ENCODE data around the gene SNX9. TPM values are rescaled to one million over a fixed set of nuclear protein-coding genes. Genes with fewer than 3 reads are reported as not detected.
A peak's percentile ranks its signal among the peaks of the same experiment; 100 is the strongest.

SNX9 gene
- total and polyA plus RNA-seq, 5 donors from 2014 or later: 16.4 to 31.6 (median 21.0) TPM

DNA sequence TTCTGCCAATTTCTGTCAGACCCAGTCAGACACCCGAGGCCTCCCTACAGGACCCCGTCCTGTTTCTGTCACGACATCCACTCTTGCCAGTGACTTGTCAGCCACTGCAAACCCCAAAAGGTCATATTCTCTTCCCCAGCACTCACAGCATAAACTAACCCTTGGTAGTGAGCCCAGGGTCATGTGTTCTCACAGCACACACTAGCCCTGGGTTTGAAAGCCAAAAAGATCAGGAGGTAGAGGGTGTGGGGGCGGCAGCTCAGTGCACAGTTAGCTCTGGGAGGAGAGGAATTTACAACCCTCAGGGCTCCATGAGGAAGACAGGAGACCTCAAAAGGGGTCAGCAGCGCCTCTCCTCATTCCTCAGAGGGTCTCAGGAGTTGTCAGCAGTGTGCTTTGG, 9.9 kb upstream of the SNX9 start:
- H3K27me3 ChIP-seq (ENCODE audit: control insufficient read depth, insufficient read depth, low read length): no peaks in the 10 kb centered on the region
- H3K27ac ChIP-seq (ENCODE audit: insufficient read depth, low read length, poor library complexity, severe bottlenecking): no peak overlapping the region
- H3K9me3 ChIP-seq (ENCODE audit: control insufficient read depth in 2 of 2, low read length in 2 of 2): peaks cover 6 to 9% of the 10 kb centered on the region in 2 experiments
- H3K4me3 ChIP-seq (ENCODE audit: low read depth, low read length): no peak overlapping the region
- H3K4me1 ChIP-seq (ENCODE audit: control insufficient read depth, insufficient read depth, low read length, poor library complexity, severe bottlenecking): no peaks in the 10 kb centered on the region
- no peaks in the 10 kb centered on the region for H3K36me3 ChIP-seq (ENCODE audit: control insufficient read depth, insufficient read depth, low read length)
- Mint-ChIP-seq H3K27ac (peak overlapping the region in 2 of 3 donors; percentile 23 to 31), H3K4me3 (no peak overlapping the region), H3K36me3 (no peaks in the 10 kb centered on the region), H3K4me1 (peaks cover 0 to 16% (median 7%) of the 10 kb centered on the region in 4 donors), H3K27me3 (no peaks in the 10 kb centered on the region), H3K9me3 (peaks cover 0 to 11% (median 3%) of the 10 kb centered on the region in 7 donors)
- DNase-seq: no peak
- no peak for ATAC-seq (ENCODE audit: low read depth in 2 of 2)

DNA sequence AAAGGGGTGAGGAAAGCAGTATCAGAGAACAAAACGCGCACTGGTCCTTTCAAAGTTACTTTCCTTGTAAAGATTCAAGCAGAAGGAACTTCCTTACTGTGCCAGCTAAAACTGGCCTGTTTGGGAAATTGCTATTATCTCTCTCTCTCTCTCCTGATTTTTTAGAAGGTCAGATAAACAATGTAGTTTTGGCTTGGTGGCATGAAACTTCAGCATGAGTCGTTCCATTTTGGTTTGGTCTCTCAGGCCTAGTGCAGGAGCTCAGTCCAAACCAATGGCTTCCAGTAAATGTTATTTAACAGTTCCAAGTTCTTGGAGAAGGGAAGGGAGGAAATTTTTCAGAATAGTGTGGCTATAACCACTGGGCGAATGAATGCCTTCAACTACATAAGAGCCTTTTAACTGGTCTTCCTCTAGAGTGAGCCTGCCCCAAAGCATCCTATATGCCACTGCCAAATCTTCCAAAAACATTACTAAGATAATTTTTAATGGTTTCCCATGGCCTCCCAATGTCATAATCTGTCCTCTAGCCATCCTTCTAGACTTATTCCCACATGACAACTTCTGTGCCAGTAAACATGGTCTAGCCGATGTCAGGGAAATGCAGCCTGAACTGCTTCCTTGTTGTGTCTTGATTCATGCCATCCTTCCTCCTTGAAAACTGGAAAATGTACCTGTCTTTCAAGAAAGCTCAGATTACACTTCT, 9.1 kb upstream of the SNX9 start:
- H3K9me3 ChIP-seq (ENCODE audit: control insufficient read depth in 2 of 2, low read length in 2 of 2): peaks cover 0 to 2% of the 10 kb centered on the region in 2 experiments
- H3K36me3 Mint-ChIP-seq: no peaks in the 10 kb centered on the region
- no peak overlapping the region for H3K27ac Mint-ChIP-seq
- H3K27ac ChIP-seq (ENCODE audit: insufficient read depth, low read length, poor library complexity, severe bottlenecking): no peak overlapping the region
- no peaks in the 10 kb centered on the region for H3K4me1 ChIP-seq (ENCODE audit: control insufficient read depth, insufficient read depth, low read length, poor library complexity, severe bottlenecking)
- no peak overlapping the region for H3K4me3 Mint-ChIP-seq
- H3K36me3 ChIP-seq (ENCODE audit: control insufficient read depth, insufficient read depth, low read length): no peaks in the 10 kb centered on the region
- H3K9me3 Mint-ChIP-seq: peaks cover 0 to 8% (median 0%) of the 10 kb centered on the region in 7 donors
- no peak for ATAC-seq (ENCODE audit: low read depth in 2 of 2)
- H3K27me3 Mint-ChIP-seq: peaks cover under 1% of the 10 kb centered on the region
- H3K4me1 Mint-ChIP-seq: peaks cover 0 to 16% (median 7%) of the 10 kb centered on the region in 4 donors
- H3K4me3 ChIP-seq (ENCODE audit: low read depth, low read length): no peak overlapping the region
- no peaks in the 10 kb centered on the region for H3K27me3 ChIP-seq (ENCODE audit: control insufficient read depth, insufficient read depth, low read length)
- no peak for DNase-seq

DNA sequence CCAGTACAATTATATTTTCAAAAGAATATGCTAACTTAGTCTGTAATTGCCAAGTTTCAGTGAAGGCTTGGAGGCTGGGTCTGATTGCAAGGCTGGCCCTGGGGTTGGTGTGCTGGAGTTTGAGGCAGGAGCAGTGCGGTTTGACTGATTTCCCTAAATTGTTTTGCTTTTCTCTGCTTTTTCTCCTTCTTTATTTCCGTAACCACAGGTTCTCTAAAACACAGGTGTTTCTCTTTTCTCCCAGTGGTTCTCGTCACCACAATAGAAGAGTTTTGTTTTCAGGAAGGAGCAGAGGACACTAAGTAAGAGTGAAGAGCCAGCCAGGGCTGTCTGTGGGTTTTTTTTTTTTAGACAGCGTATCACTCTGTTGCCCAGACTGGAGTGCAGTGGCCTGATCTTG, 8.2 kb upstream of the SNX9 start:
- Histone ChIP-seq H3K27me3 (ENCODE audit: control insufficient read depth, insufficient read depth, low read length) (no peaks in the 10 kb centered on the region), H3K4me1 (ENCODE audit: control insufficient read depth, insufficient read depth, low read length, poor library complexity, severe bottlenecking) (no peaks in the 10 kb centered on the region), H3K9me3 (ENCODE audit: control insufficient read depth in 2 of 2, low read length in 2 of 2) (no peaks in the 10 kb centered on the region), H3K4me3 (ENCODE audit: low read depth, low read length) (no peak overlapping the region), H3K36me3 (ENCODE audit: control insufficient read depth, insufficient read depth, low read length) (no peaks in the 10 kb centered on the region), H3K27ac (ENCODE audit: insufficient read depth, low read length, poor library complexity, severe bottlenecking) (no peak overlapping the region)
- Mint-ChIP-seq H3K4me3 (peak overlapping the region in 2 of 4 donors; percentile 9 to 36), H3K36me3 (no peaks in the 10 kb centered on the region), H3K27ac (peak overlapping the region in 2 of 3 donors; percentile 51 to 64), H3K27me3 (peaks cover 6% of the 10 kb centered on the region), H3K4me1 (peaks cover 0 to 16% (median 7%) of the 10 kb centered on the region in 4 donors), H3K9me3 (no peaks in the 10 kb centered on the region)
- ATAC-seq (ENCODE audit: low read depth in 2 of 2) (no peak), DNase-seq (no peak)

DNA sequence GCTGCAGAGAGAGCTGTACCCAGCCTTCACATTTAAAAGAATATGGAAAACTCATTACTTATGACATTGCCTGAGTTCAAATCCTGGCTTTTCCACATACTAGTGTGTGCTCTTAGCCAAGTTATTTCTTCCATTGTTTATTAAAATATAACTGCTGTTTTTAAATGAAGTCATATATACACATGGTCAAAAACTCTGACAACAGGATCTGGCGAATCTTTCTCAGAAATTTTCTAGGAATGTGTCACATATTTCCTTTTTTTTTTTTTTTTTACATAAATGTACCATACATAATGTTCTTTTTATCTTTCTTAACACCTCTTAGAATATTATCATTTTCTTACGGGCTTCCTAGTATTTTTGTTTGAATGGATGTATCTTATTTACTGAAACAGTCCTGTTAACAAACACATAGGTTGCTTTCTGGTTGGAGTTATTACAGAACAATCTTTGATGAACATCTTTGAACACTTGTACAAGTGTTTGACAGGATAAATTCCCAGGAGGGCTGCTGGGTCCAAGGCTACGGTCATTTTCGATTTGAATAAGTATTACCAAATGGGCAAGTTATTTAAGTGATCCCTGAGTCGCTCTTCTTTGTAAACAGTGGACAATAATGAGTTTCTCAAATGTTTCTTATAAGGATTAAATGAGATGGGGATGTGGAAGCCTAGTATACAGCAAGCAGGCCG, 1.6 kb upstream of the SNX9 start:
- H3K36me3 ChIP-seq (ENCODE audit: control insufficient read depth, insufficient read depth, low read length): no peaks in the 10 kb centered on the region
- Mint-ChIP-seq H3K27me3 (peaks cover 24% of the 10 kb centered on the region), H3K4me3 (peak overlapping the region; percentile 79 to 95 (median 88)), H3K27ac (peak overlapping the region in 2 of 3 donors; percentile 83 to 95), H3K9me3 (peaks cover 0 to 3% (median 0%) of the 10 kb centered on the region in 7 donors), H3K36me3 (peaks cover 3% of the 10 kb centered on the region), H3K4me1 (peaks cover 16 to 35% (median 30%) of the 10 kb centered on the region in 4 donors)
- H3K27me3 ChIP-seq (ENCODE audit: control insufficient read depth, insufficient read depth, low read length): no peaks in the 10 kb centered on the region
- H3K4me3 ChIP-seq (ENCODE audit: low read depth, low read length): no peak overlapping the region
- ATAC-seq (ENCODE audit: low read depth in 2 of 2) (no peak), DNase-seq (no peak)
- peaks cover 20% of the 10 kb centered on the region for H3K4me1 ChIP-seq (ENCODE audit: control insufficient read depth, insufficient read depth, low read length, poor library complexity, severe bottlenecking)
- no peak overlapping the region for H3K27ac ChIP-seq (ENCODE audit: insufficient read depth, low read length, poor library complexity, severe bottlenecking)
- H3K9me3 ChIP-seq (ENCODE audit: control insufficient read depth in 2 of 2, low read length in 2 of 2): no peaks in the 10 kb centered on the region

DNA sequence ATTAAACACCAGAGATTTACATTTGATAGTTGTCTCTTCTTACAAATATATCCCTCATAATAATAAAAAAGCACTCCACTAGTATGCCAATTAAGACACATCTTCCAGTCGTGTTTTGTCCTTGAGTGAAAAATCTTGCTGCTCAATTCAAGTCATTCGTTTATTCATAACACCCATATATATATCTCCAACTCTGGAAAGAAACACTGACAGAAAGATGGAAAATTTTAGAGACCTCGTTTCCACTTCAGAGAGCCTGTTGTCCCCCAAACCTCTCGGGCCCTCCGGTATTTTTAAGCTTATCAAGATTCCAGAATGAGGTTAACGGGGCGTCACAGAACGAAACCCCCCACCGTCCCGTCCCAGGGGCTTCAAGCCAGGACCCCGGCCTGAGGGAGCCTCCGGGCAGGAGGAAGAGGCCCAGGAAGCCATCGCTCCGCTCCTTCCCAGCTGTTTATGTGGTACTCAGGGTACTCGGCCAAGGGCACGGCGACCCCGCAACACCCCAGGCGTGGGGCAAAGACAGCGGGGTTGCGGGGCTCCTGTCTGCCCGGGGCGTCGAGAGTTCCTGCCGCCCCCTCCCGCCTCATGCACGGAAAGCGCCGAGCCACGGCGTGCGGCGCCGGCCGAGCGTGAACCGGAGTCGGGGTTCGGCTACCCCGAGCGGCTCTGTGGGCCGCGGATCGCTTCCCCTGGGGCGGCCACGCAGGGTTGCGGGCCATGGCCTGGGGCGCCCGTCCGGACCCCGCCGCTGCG, 623 bp upstream of the SNX9 start:
- H3K27ac ChIP-seq (ENCODE audit: insufficient read depth, low read length, poor library complexity, severe bottlenecking): peak overlapping the region; percentile 71

DNA sequence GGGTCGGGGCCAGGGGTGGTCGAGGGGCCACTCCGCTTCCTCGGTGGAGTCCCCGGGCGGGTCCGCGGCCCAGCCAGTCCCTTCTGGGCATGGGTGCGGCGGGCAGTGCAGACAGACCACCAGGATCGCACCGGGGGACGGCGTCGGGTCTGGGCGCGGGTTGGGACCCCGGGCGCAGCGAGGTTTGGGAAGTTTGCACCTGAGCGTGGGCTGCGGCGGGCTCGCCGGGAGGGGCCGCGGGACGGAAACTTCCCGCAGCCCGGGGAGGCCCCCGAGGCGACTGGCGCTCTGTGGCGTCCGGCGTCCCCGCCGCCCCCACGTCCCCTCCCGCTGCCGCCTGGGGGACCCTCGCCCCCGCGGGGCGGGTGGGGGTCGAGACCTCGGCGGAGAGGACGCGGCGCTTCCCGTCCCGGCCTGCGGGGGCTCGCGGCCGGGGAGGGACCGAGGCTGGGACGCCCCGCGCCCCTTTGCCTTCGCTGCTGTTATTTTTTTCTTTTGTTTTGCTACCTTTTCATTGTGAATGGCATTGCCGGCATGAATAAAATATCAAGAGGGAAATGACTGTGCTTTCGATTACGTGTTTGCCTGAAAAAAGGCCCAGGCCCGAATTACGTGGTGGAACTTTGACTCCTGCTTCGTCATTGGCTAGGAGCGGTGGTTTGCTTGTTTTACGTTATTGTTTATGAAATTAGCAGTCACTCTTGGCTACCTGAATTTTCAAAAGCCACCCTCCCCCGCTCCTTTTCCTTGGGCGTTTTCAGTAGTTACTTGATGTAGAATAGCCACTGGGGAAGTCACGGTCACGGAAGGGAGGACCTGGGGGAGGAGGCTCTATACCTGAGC, 703 bp downstream of the SNX9 start:
- Mint-ChIP-seq H3K4me3 (peak overlapping the region; percentile 92 to 98 (median 98)), H3K27me3 (peaks cover 24% of the 10 kb centered on the region), H3K27ac (peak overlapping the region; percentile 99 to 100 (median 99)), H3K9me3 (peaks cover 0 to 3% (median 0%) of the 10 kb centered on the region in 7 donors), H3K36me3 (peaks cover 6% of the 10 kb centered on the region), H3K4me1 (peaks cover 18 to 43% (median 31%) of the 10 kb centered on the region in 4 donors)
- peak overlapping the region; percentile 89 for H3K27ac ChIP-seq (ENCODE audit: insufficient read depth, low read length, poor library complexity, severe bottlenecking)
- H3K36me3 ChIP-seq (ENCODE audit: control insufficient read depth, insufficient read depth, low read length): no peaks in the 10 kb centered on the region
- peak overlapping the region; percentile 96 for H3K4me3 ChIP-seq (ENCODE audit: low read depth, low read length)
- DNase-seq (peak; percentile 76 to 88 (median 84)), ATAC-seq (ENCODE audit: low read depth in 2 of 2) (peak; percentile 54 to 58)
- no peaks in the 10 kb centered on the region for H3K9me3 ChIP-seq (ENCODE audit: control insufficient read depth in 2 of 2, low read length in 2 of 2)
- no peaks in the 10 kb centered on the region for H3K27me3 ChIP-seq (ENCODE audit: control insufficient read depth, insufficient read depth, low read length)
- peaks cover 23% of the 10 kb centered on the region for H3K4me1 ChIP-seq (ENCODE audit: control insufficient read depth, insufficient read depth, low read length, poor library complexity, severe bottlenecking)

More for the DNA sequence above, 623 bp upstream of the SNX9 start:
- Histone ChIP-seq H3K4me1 (ENCODE audit: control insufficient read depth, insufficient read depth, low read length, poor library complexity, severe bottlenecking) (peaks cover 20% of the 10 kb centered on the region), H3K4me3 (ENCODE audit: low read depth, low read length) (peak overlapping the region; percentile 19), H3K36me3 (ENCODE audit: control insufficient read depth, insufficient read depth, low read length) (no peaks in the 10 kb centered on the region), H3K27me3 (ENCODE audit: control insufficient read depth, insufficient read depth, low read length) (no peaks in the 10 kb centered on the region), H3K9me3 (ENCODE audit: control insufficient read depth in 2 of 2, low read length in 2 of 2) (no peaks in the 10 kb centered on the region)
- H3K9me3 Mint-ChIP-seq: peaks cover 0 to 3% (median 0%) of the 10 kb centered on the region in 7 donors
- peaks cover 24% of the 10 kb centered on the region for H3K27me3 Mint-ChIP-seq
- ATAC-seq (ENCODE audit: low read depth in 2 of 2): peak in 1 of 2 donors; percentile 10
- peak in 1 of 3 donors; percentile 32 for DNase-seq
- H3K27ac Mint-ChIP-seq: peak overlapping the region; percentile 83 to 95 (median 90)
- H3K4me1 Mint-ChIP-seq: peaks cover 16 to 34% (median 30%) of the 10 kb centered on the region in 4 donors
- H3K36me3 Mint-ChIP-seq: peaks cover 3% of the 10 kb centered on the region
- H3K4me3 Mint-ChIP-seq: peak overlapping the region; percentile 79 to 95 (median 88)

Data from CD4-positive, CD25-positive, alpha-beta regulatory T cell (primary cell).